Gastroesophageal sphincter (tissue), 4 donors: ENCODE results near the gene TMEM178A. TPM values are rescaled to one million over a fixed set of nuclear protein-coding genes. Genes with fewer than 3 reads are reported as not detected.

ENCODE experiments used
- ATAC-seq: fragments of 150-250 bp; one replicate; pipeline ENCODE4 v1.9.1; 2016; ENCODE audit warnings: mild to moderate bottlenecking, moderate library complexity
- H3K27ac ChIP-seq, 4 donors: fragments of 200-600 bp; sonication (generic) in 3 of 4; 1 replicate in 3 of 4; 2 replicates in 1 of 4; pipeline ENCODE4 v1.5.1; 2016 to 2019
- H3K27me3 ChIP-seq: fragments of 200-600 bp; sonication (generic); one replicate; pipeline ENCODE4 v1.5.1; 2019
- H3K36me3 ChIP-seq, 2 donors: fragments of 200-600 bp; sonication (generic); one replicate each; pipeline ENCODE4 v1.5.1; 2019; ENCODE audit warnings: control low read depth in 1 of 2
- H3K4me1 ChIP-seq, 3 donors: fragments of 200-600 bp; sonication (generic); 1 replicate in 2 of 3; 2 replicates in 1 of 3; pipeline ENCODE4 v1.5.1; 2016 to 2019; ENCODE audit warnings: control low read depth in 2 of 3
- H3K4me3 ChIP-seq, 2 donors: fragments of 200-600 bp; sonication (generic); one replicate each; pipeline ENCODE4 v1.5.1; 2019; ENCODE audit warnings: mild to moderate bottlenecking in 1 of 2, moderate library complexity in 1 of 2
- H3K9me3 ChIP-seq, 3 donors: fragments of 200-600 bp; sonication (generic); one replicate each; pipeline ENCODE4 v1.5.1; 2017 to 2019; ENCODE audit warnings: control low read depth in 2 of 3
- CTCF ChIP-seq, 4 experiments: fragments of 200-600 bp in 2 of 4; fragments of 450-650 bp in 2 of 4; sonication (generic) in 1 of 4; IDR thresholded peaks; one replicate each; pipeline ENCODE4 v1.5.1; 2017 to 2019; ENCODE audit warnings: antibody characterized with exemption in 4 of 4, mild to moderate bottlenecking in 2 of 4, moderate library complexity in 2 of 4
- EP300 ChIP-seq: sonication (generic); formaldehyde crosslinking; IDR thresholded peaks from one replicate; pipeline ENCODE4 v1.6.1; 2017; ENCODE audit warnings: antibody characterized with exemption, mild to moderate bottlenecking
- POLR2A ChIP-seq, 2 donors: fragments of 450-650 bp; IDR thresholded peaks; one replicate each; pipeline ENCODE4 v1.6.1; 2017; ENCODE audit warnings: antibody characterized with exemption in 2 of 2, mild to moderate bottlenecking in 2 of 2, moderate library complexity in 1 of 2
- POLR2AphosphoS5 ChIP-seq: sonication (generic); formaldehyde crosslinking; IDR thresholded peaks from one replicate; pipeline ENCODE4 v1.6.1; 2017; ENCODE audit warnings: antibody characterized with exemption
- WGBS, 2 donors: methylation state at CpG; one replicate each; pipeline ENCODE4 v1.1.5; 2018; ENCODE audit warnings: low coverage in 1 of 2; 5-methylcytosine and 5-hydroxymethylcytosine counted together
- total RNA-seq, 4 donors: library from RNA; depleted of rRNA; stranded (reverse); fragments of >200 nt; gene quantifications; one replicate each; pipeline ENCODE4 v1.1.0, GENCODE V29; 2016

The TMEM178A gene
- total RNA-seq, 4 donors from 2014 or later: 3.4 to 14.6 (median 4.8) TPM

- ATAC-seq: no peak
- TF ChIP-seq POLR2A (IDR thresholded peaks at IDR 0.05): no peak
- TF ChIP-seq CTCF (IDR thresholded peaks at IDR 0.05): no peak
- no peak for TF ChIP-seq EP300
- TF ChIP-seq POLR2AphosphoS5: no peak
These were observed 70.9 kb downstream of the TMEM178A start for GRCh38 chr2:39736640-39737039.

GRCh38 chr2:39737661-39738060 is 71.9 kb downstream of the TMEM178A start:
- H3K36me3 ChIP-seq: peaks cover 0 to 81% of the 10 kb centered on the region in 2 donors
- ATAC-seq: peak; percentile 22
- no peak overlapping the region for H3K4me3 ChIP-seq
- peaks cover 0 to 5% (median 0%) of the 10 kb centered on the region in 3 donors for H3K4me1 ChIP-seq
- H3K9me3 ChIP-seq: no peaks in the 10 kb centered on the region
- TF ChIP-seq EP300 (no peak), POLR2AphosphoS5 (no peak), CTCF (IDR thresholded peaks at IDR 0.05) (no peak), POLR2A (IDR thresholded peaks at IDR 0.05) (no peak)
- H3K27ac ChIP-seq: no peak overlapping the region
- no peaks in the 10 kb centered on the region for H3K27me3 ChIP-seq
- WGBS, 2 donors: 47 to 54% methylated on average over 6 to 8 of the region's 8 CpGs

More at GRCh38 chr2:39736640-39737039, 70.9 kb downstream of the TMEM178A start:
- H3K4me3 ChIP-seq: no peak overlapping the region
- H3K4me1 ChIP-seq: peaks cover 0 to 5% (median 0%) of the 10 kb centered on the region in 3 donors
- H3K36me3 ChIP-seq: peaks cover 0 to 72% of the 10 kb centered on the region in 2 donors
- H3K27me3 ChIP-seq: no peaks in the 10 kb centered on the region
- no peak overlapping the region for H3K27ac ChIP-seq
- H3K9me3 ChIP-seq: no peaks in the 10 kb centered on the region
- 54 to 66% methylated on average over 5 to 6 of the region's 6 CpGs for WGBS, 2 donors

- no peaks in the 10 kb centered on the region for H3K27me3 ChIP-seq
- no peak for ATAC-seq
- H3K4me3 ChIP-seq: no peak overlapping the region
- TF ChIP-seq CTCF (IDR thresholded peaks at IDR 0.05) (no peak), POLR2AphosphoS5 (no peak), EP300 (no peak), POLR2A (IDR thresholded peaks at IDR 0.05) (no peak)
- H3K36me3 ChIP-seq: peaks cover 0 to 82% of the 10 kb centered on the region in 2 donors
- no peak overlapping the region for H3K27ac ChIP-seq
- peaks cover 0 to 5% (median 0%) of the 10 kb centered on the region in 3 donors for H3K4me1 ChIP-seq
- 58 to 74% methylated on average over 2 of the region's 2 CpGs for WGBS, 2 donors
- H3K9me3 ChIP-seq: no peaks in the 10 kb centered on the region
These were observed 73.2 kb downstream of the TMEM178A start for GRCh38 chr2:39738936-39739335.

GRCh38 chr2:39739386-39739785 is 73.7 kb downstream of the TMEM178A start:
- ATAC-seq: no peak
- Histone ChIP-seq H3K4me1 (peaks cover 0 to 3% (median 0%) of the 10 kb centered on the region in 3 donors), H3K36me3 (peaks cover 0 to 80% of the 10 kb centered on the region in 2 donors), H3K4me3 (no peak overlapping the region), H3K27me3 (no peaks in the 10 kb centered on the region), H3K9me3 (no peaks in the 10 kb centered on the region), H3K27ac (no peak overlapping the region)
- 46 to 90% methylated on average over 1 to 5 of the region's 5 CpGs for WGBS, 2 donors
- TF ChIP-seq EP300: no peak
- TF ChIP-seq POLR2AphosphoS5: no peak
- TF ChIP-seq POLR2A (IDR thresholded peaks at IDR 0.05): no peak
- TF ChIP-seq CTCF (IDR thresholded peaks at IDR 0.05): no peak

GRCh38 chr2:39741871-39742270 is 76.2 kb downstream of the TMEM178A start:
- peaks cover 0 to 67% of the 10 kb centered on the region in 2 donors for H3K36me3 ChIP-seq
- no peak overlapping the region for H3K4me3 ChIP-seq
- 91 to 100% methylated on average over 1 of the region's 1 CpG for WGBS, 2 donors
- H3K9me3 ChIP-seq: no peaks in the 10 kb centered on the region
- ATAC-seq: no peak
- H3K4me1 ChIP-seq: no peaks in the 10 kb centered on the region
- no peak overlapping the region for H3K27ac ChIP-seq
- no peak for TF ChIP-seq EP300
- H3K27me3 ChIP-seq: no peaks in the 10 kb centered on the region
